Erythroblast (primary cell): ENCODE results near the gene ANKRD55.

Experiments
- GATA1 ChIP-seq: IDR thresholded peaks from 2 replicates; pipeline ENCODE4 v1.6.1; 2011; ENCODE audit warnings: low read depth, mild to moderate bottlenecking, control low read depth, low read length, moderate library complexity
- POLR2A ChIP-seq: IDR thresholded peaks from 2 replicates; pipeline ENCODE4 v1.6.1; 2011; ENCODE audit warnings: mild to moderate bottlenecking, low read length

DNA sequence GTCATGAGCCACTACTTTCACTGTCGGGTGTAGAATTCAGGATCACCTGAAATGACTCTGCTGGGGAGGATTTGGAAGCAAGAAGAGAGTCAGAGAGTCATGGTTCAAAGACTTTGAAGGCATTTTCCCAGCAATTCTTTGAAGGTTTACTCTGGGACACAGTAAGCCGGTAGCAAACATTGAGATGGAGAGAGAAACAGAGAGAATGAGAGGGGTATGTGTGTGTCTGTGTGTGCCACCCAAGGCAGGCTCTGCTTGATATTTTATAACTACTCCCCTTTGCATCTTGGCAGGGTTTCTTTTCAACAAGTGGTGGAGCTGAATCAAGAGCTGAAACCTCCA is 89.8 kb downstream of the ANKRD55 start:
- TF ChIP-seq POLR2A = no peak
- no peak for TF ChIP-seq GATA1
